C4-2B (cell line): ENCODE results near the gene CLK3.

ENCODE experiments used
- ZFX ChIP-seq: fragments of 450-650 bp; IDR thresholded peaks from 2 replicates; pipeline ENCODE4 v1.6.1; 2017
- TF ChIP-seq, protein P1 (sequence below): fragments of 450-650 bp; conservative IDR thresholded peaks from 2 replicates; pipeline ENCODE4 v1.5.1; 2017; ENCODE audit warnings: mild to moderate bottlenecking

DNA sequence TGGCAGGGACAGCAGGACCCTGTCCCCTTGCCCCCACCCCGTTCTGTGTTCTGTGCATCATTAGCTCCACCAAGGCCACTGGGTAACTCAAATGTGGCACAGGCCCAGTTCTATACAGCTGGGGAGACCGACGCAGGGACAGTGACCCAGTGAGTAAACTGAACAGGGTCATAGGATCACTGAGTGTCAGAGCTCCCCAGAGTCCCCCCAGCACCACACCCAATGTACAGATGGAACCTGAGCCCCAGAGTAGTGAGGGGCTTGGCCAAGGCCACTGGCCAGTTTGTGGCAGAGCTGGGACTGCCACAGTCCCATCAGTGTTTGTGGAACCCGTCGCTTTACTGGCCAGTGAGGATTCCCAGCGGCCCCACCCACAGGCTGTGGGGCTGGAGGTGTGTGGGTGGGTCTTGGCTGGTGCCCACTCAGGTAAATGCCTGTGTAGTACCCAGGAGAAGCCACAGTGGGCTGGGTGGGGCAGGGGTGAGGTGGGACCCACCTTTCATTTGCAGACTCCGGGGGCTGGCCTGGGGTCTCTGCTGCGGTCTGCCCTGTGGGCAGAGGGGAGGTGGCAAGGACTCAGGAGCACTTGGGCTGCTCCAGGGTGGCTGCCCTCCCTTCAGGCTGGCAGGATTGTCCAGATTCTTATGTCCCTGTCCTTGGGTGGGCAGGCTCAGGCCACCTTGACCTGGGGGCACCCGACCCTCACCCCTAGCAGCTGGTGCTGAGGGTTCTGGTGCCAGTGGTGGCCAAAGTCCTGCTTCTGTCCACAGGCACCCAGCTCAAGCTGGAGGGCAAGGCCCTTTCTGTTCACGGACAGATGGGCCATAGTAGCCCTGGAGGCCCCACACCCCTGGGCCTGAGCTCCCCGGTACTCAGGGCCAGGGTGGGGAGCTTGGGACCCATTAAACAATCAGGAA is 11.6 kb upstream of the CLK3 start:
- TF ChIP-seq, protein P1, sequence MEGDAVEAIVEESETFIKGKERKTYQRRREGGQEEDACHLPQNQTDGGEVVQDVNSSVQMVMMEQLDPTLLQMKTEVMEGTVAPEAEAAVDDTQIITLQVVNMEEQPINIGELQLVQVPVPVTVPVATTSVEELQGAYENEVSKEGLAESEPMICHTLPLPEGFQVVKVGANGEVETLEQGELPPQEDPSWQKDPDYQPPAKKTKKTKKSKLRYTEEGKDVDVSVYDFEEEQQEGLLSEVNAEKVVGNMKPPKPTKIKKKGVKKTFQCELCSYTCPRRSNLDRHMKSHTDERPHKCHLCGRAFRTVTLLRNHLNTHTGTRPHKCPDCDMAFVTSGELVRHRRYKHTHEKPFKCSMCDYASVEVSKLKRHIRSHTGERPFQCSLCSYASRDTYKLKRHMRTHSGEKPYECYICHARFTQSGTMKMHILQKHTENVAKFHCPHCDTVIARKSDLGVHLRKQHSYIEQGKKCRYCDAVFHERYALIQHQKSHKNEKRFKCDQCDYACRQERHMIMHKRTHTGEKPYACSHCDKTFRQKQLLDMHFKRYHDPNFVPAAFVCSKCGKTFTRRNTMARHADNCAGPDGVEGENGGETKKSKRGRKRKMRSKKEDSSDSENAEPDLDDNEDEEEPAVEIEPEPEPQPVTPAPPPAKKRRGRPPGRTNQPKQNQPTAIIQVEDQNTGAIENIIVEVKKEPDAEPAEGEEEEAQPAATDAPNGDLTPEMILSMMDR, result no peak
- no peak for TF ChIP-seq ZFX
